Heart left ventricle (tissue), 13 donors: ENCODE measurements around the gene TOP2B.

ENCODE experiments used
- CTCF ChIP-seq, 12 donors: fragments of 200-600 bp; sonication (generic) in 4 of 12; IDR thresholded peaks; one replicate each; pipeline versions ENCODE4 v1.5.0 to v1.8.0; 2018 to 2022; ENCODE audit warnings: antibody characterized with exemption in 12 of 12, mild to moderate bottlenecking in 5 of 12
- POLR2A ChIP-seq, 2 donors: fragments of 450-650 bp; IDR thresholded peaks; one replicate each; pipeline ENCODE4 v1.6.1; 2017; ENCODE audit warnings: antibody characterized with exemption in 2 of 2, mild to moderate bottlenecking in 2 of 2, moderate library complexity in 2 of 2
- donor health status: ischemic (EF 13 %, LVEDD 7.1; RV severe dilation, severe dysfunction).
- donor health status: DM: no; HTN: yes; CAD: no.
- donor health status: DM: no; HTN: no; CAD: no.
- donor health status: ischemic (EF 25% LVEDD 6.9; RV normal size, moderate dysfunction).
- donor health status: ischemic (EF 25% LVEDD 5.7; RV mildly dilated, moderate dysfunction).
- donor health status: ischemic (EF 35%, LVEDD 5.7; RV mildly dilated, moderate dysfunction).
- donor health status: nonischemic (EF 11% LVEDD 7.7; RV severe dilation, severe dysfunction).
- donor health status: DM: yes; HTN: yes; CAD: no.
- donor health status: PGD.
- donor health status: ischemic (EF 29% LVEDD 5.4; RV normal size, mild dysfunction).
- donor health status: nonischemic (EF 23%, LVEDD 6.1; RV moderate dilation, normal function).

GRCh38 chr3:25557694-25558093 lies 107.0 kb downstream of the TOP2B start:
- TF ChIP-seq POLR2A (IDR thresholded peaks at IDR 0.05): no peak
- no peak for TF ChIP-seq CTCF (IDR thresholded peaks at IDR 0.05)
